ENCODE data around the gene CYB5R2.

CYB5R2 gene

DNA sequence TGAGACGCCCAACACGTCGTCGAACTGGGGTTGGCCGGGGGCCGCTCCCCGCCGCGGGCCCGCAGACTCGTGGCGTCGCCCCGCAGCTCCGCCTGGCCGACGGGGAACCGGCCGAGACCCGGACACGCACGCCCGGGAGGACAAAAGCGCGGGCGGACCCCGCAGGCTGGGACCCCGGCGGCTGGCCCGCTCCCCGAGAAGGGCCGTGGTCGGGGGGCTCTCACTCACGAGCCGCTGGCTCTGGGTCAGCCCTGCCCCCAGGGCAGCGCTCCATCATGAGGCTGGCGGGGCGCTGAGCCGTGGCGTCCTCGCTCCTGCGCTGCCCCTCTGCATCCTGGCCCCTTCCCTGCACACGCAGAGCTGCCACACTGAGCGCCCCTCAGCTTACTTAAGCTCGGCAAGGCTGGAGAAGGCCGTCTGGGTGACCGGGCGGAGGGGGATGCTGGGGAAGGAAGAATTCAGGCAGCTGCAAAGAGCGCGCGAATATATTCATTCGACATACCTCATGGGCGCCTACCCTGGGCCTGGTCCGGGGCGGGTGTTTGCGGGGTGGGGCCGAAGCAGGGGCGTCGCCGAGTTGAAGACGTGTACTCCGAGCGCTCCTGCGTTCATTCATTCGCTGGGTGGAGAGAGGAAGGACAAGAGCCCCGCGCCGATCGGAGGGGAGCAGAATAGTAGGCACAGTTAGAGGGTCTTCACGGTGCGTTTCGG, 579 bp upstream of the CYB5R2 start:
- Histone ChIP-seq H3K4me3 (no peak overlapping the region), H3K9me3 (ENCODE audit: low read depth, low read length) (no peaks in the 10 kb centered on the region; the same call in 1 of the 2 replicates), H3K9ac (ENCODE audit: insufficient read length) (no peak overlapping the region), H3K36me3 (ENCODE audit: insufficient read depth, low read length) (no peaks in the 10 kb centered on the region), H3K27ac (no peak overlapping the region)
- DNase-seq (ENCODE audit: low read depth, low spot score): no peak
- TF ChIP-seq FOXP2 (optimal IDR thresholded peaks at IDR 0.05; ENCODE audit: control extremely low read depth, extremely low read length, insufficient read depth): no peak
- TF ChIP-seq EZH2 (IDR thresholded peaks at IDR 0.05): no peak

GRCh38 chr11:7672276-7672959, 882 bp downstream of the CYB5R2 start:
- Histone ChIP-seq H3K27ac (no peak overlapping the region), H3K4me3 (no peak overlapping the region), H3K9ac (ENCODE audit: insufficient read length) (no peak overlapping the region), H3K9me3 (ENCODE audit: low read depth, low read length) (no peaks in the 10 kb centered on the region; the same call in 1 of the 2 replicates), H3K36me3 (ENCODE audit: insufficient read depth, low read length) (no peaks in the 10 kb centered on the region)
- TF ChIP-seq FOXP2 (optimal IDR thresholded peaks at IDR 0.05; ENCODE audit: control extremely low read depth, extremely low read length, insufficient read depth) (no peak), POLR2AphosphoS5 (IDR thresholded peaks at IDR 0.05; ENCODE audit: borderline replicate concordance, low read depth, low read length) (no peak), EZH2 (IDR thresholded peaks at IDR 0.05) (no peak)
- DNase-seq (ENCODE audit: low read depth, low spot score): no peak

- Histone ChIP-seq H3K27ac (no peak overlapping the region), H3K36me3 (ENCODE audit: insufficient read depth, low read length) (no peaks in the 10 kb centered on the region), H3K4me3 (no peak overlapping the region), H3K9me3 (ENCODE audit: low read depth, low read length) (no peaks in the 10 kb centered on the region), H3K9ac (ENCODE audit: insufficient read length) (no peak overlapping the region)
- TF ChIP-seq EZH2 (IDR thresholded peaks at IDR 0.05) (no peak), POLR2AphosphoS5 (IDR thresholded peaks at IDR 0.05; ENCODE audit: borderline replicate concordance, low read depth, low read length) (no peak), FOXP2 (optimal IDR thresholded peaks at IDR 0.05; ENCODE audit: control extremely low read depth, extremely low read length, insufficient read depth) (no peak)
- no peak for DNase-seq (ENCODE audit: low read depth, low spot score)
Observed at GRCh38 chr11:7671347-7672215, 1.7 kb downstream of the CYB5R2 start.

DNA sequence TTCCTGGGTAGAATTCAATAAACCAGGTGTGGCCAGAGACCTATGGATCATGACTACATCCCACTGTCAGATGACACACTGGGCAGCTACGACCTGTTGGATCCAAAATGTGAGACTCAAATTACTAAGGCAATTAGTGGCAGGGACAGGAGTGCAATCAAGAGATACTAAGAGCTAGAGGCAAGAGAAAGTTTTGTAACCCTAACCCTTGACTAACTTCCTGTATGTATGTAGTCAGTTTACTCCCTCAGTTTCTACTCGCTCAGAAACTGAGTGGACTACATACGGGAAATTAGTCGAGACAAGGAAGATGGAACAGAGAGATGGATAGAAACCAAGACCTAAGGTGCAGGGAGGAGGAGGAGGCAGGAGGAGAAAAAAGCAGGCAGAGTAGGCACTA, 2.7 kb downstream of the CYB5R2 start:
- Histone ChIP-seq H3K9me3 (ENCODE audit: low read depth, low read length) (no peaks in the 10 kb centered on the region), H3K9ac (ENCODE audit: insufficient read length) (no peak overlapping the region), H3K4me3 (no peak overlapping the region), H3K36me3 (ENCODE audit: insufficient read depth, low read length) (no peaks in the 10 kb centered on the region), H3K27ac (no peak overlapping the region)
- DNase-seq (ENCODE audit: low read depth, low spot score): no peak
- no peak for TF ChIP-seq POLR2AphosphoS5 (IDR thresholded peaks at IDR 0.05; ENCODE audit: borderline replicate concordance, low read depth, low read length)
- no peak for TF ChIP-seq FOXP2 (optimal IDR thresholded peaks at IDR 0.05; ENCODE audit: control extremely low read depth, extremely low read length, insufficient read depth)
- no peak for TF ChIP-seq EZH2 (IDR thresholded peaks at IDR 0.05)

DNA sequence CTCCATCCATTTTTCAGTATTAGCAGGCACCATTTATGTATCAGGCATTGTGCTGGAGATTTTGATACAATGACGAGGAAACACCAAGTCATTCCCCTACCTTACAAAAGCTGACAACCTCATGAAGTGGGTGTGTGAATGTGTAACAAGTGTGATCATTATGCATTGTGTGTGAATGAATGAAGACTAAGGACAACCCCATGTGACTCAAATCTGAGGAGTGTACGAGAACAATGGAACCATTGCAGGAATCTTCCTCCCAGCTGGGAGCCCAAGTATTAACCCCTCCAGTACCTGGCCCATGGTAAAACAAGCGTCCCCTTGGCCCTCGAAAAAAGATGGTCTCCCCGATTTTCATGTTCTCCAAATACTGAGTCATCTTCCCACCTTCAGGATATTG, 4.4 kb downstream of the CYB5R2 start:
- no peak overlapping the region for H3K27ac ChIP-seq
- H3K4me3 ChIP-seq: no peak overlapping the region
- no peaks in the 10 kb centered on the region for H3K9me3 ChIP-seq (ENCODE audit: low read depth, low read length)
- no peaks in the 10 kb centered on the region for H3K36me3 ChIP-seq (ENCODE audit: insufficient read depth, low read length)
- TF ChIP-seq POLR2AphosphoS5 (IDR thresholded peaks at IDR 0.05; ENCODE audit: borderline replicate concordance, low read depth, low read length): no peak
- no peak for TF ChIP-seq EZH2 (IDR thresholded peaks at IDR 0.05)
- no peak for TF ChIP-seq FOXP2 (optimal IDR thresholded peaks at IDR 0.05; ENCODE audit: control extremely low read depth, extremely low read length, insufficient read depth)
- DNase-seq (ENCODE audit: low read depth, low spot score): no peak
- no peak overlapping the region for H3K9ac ChIP-seq (ENCODE audit: insufficient read length)

DNA sequence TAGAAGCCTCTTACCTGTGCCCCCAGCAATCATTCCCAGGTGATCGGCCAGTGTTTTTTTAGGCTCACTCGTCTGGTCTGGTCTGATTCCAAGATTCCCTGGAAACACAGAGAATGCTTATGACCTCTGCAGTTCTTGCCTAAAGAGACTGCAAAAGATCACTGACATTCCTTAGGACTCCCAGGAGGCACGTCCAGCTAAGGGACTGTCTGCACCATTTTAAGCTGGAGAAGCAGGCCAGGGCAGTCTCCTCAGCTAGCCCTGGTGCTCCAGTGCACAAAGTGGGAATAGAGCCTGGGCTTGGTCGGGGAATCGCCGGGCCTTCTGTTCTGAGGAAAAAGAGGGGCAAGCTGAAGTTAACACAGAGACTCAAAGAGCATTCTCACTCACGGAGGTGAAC, 4.8 kb downstream of the CYB5R2 start:
- H3K9me3 ChIP-seq (ENCODE audit: low read depth, low read length): no peaks in the 10 kb centered on the region
- no peak overlapping the region for H3K4me3 ChIP-seq
- no peak for DNase-seq (ENCODE audit: low read depth, low spot score)
- TF ChIP-seq POLR2AphosphoS5 (IDR thresholded peaks at IDR 0.05; ENCODE audit: borderline replicate concordance, low read depth, low read length): no peak
- TF ChIP-seq EZH2 (IDR thresholded peaks at IDR 0.05): no peak
- no peak for TF ChIP-seq FOXP2 (optimal IDR thresholded peaks at IDR 0.05; ENCODE audit: control extremely low read depth, extremely low read length, insufficient read depth)
- H3K36me3 ChIP-seq (ENCODE audit: insufficient read depth, low read length): no peaks in the 10 kb centered on the region
- no peak overlapping the region for H3K27ac ChIP-seq
- H3K9ac ChIP-seq (ENCODE audit: insufficient read length): no peak overlapping the region

GRCh38 chr11:7667460-7667859, 5.8 kb downstream of the CYB5R2 start:
- Histone ChIP-seq H3K36me3 (ENCODE audit: insufficient read depth, low read length) (no peaks in the 10 kb centered on the region), H3K9me3 (ENCODE audit: low read depth, low read length) (no peaks in the 10 kb centered on the region), H3K4me3 (no peak overlapping the region), H3K27ac (no peak overlapping the region), H3K9ac (ENCODE audit: insufficient read length) (no peak overlapping the region)
- TF ChIP-seq EZH2 (IDR thresholded peaks at IDR 0.05) (no peak), POLR2AphosphoS5 (IDR thresholded peaks at IDR 0.05; ENCODE audit: borderline replicate concordance, low read depth, low read length) (no peak), FOXP2 (optimal IDR thresholded peaks at IDR 0.05; ENCODE audit: control extremely low read depth, extremely low read length, insufficient read depth) (no peak)
- no peak for DNase-seq (ENCODE audit: low read depth, low spot score)

DNA sequence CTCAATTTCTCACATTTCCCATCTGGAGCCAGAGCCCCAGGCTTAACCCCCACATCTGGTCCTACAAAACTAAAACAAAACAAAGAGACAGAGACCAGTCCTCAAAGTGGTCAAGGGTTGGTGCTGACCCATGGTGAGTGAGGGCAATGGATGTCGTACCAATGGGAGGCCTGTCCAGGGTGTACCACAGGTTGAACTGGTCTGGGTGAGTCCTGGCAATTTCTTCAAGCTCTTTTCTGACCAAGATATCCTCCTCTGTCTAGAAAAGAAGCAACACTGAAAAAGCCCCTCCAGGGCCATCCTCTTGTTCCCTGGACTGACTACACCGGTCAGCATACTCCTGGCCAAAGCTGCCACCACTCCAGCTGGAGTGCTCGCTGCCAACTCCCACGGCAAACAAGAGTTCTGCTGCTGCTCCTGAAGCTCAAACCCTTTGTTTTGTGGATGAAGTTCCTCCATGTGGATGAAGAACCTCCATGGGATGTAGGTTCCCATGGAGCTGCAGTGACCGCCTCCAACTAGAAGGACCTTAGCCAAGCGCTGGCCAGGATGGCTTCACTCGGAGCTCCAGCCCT, 6.9 kb downstream of the CYB5R2 start:
- Histone ChIP-seq H3K9ac (ENCODE audit: insufficient read length) (no peak overlapping the region), H3K9me3 (ENCODE audit: low read depth, low read length) (no peaks in the 10 kb centered on the region), H3K36me3 (ENCODE audit: insufficient read depth, low read length) (no peaks in the 10 kb centered on the region), H3K4me3 (no peak overlapping the region), H3K27ac (no peak overlapping the region)
- no peak for DNase-seq (ENCODE audit: low read depth, low spot score)
- TF ChIP-seq EZH2 (IDR thresholded peaks at IDR 0.05) (no peak), FOXP2 (optimal IDR thresholded peaks at IDR 0.05; ENCODE audit: control extremely low read depth, extremely low read length, insufficient read depth) (no peak), POLR2AphosphoS5 (IDR thresholded peaks at IDR 0.05; ENCODE audit: borderline replicate concordance, low read depth, low read length) (no peak)
